Omental fat pad (tissue), 4 donors: ENCODE results near the gene AK2. TPM values are rescaled to one million over a fixed set of nuclear protein-coding genes. Genes with fewer than 3 reads are reported as not detected.

Experiments
- ATAC-seq: fragments of 150-250 bp; one replicate; pipeline ENCODE4 v1.9.1; 2016; ENCODE audit warnings: mild to moderate bottlenecking, moderate library complexity; ENCODE audit not compliant: low FRiP score
- DNase-seq: peaks from one replicate; pipeline ENCODE4 v3.0.0-alpha.2; 2019; ENCODE audit warnings: low spot score
- total RNA-seq, 4 donors: library from RNA; depleted of rRNA; stranded (reverse); fragments of >200 nt; gene quantifications; one replicate each; pipeline ENCODE4 v1.1.0, GENCODE V29; 2016
- TF ChIP-seq, protein P1 (sequence below), 3 donors: fragments of 450-650 bp; IDR thresholded peaks; one replicate each; pipeline ENCODE4 v1.5.1; 2016 to 2017; ENCODE audit warnings: antibody characterized with exemption in 3 of 3, mild to moderate bottlenecking in 3 of 3, moderate library complexity in 2 of 3

Gene AK2
- total RNA-seq, 4 donors from 2014 or later = 146 to 297 (median 161) TPM

DNA sequence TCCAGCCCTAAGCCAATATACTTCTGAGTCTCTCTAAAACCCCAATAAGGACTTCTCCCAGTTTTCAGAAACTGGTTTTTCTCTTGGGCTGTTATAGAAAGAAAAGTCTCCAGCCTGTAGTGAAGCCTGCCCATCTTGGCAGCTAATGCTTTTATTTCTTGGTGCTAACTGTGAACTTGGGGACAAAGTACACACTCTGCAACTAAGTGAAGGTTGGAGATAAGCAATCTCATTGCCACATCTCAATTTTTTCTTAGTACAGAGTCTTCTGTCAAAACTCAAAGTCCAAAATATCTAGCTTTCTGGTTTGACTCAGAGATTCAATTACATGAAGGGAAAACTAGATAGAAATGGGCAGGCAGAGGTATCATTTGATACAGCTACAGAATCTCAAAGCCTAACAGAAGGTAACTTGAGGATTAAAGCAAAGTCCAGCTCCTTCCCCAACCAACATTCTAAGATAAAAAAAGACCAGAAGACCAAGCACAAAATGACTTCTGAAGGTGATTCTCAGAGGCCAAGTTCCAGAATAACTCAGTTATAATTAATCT is 14.0 kb downstream of the AK2 start:
- DNase-seq = no peak
- ATAC-seq = no peak
- TF ChIP-seq, protein P1, sequence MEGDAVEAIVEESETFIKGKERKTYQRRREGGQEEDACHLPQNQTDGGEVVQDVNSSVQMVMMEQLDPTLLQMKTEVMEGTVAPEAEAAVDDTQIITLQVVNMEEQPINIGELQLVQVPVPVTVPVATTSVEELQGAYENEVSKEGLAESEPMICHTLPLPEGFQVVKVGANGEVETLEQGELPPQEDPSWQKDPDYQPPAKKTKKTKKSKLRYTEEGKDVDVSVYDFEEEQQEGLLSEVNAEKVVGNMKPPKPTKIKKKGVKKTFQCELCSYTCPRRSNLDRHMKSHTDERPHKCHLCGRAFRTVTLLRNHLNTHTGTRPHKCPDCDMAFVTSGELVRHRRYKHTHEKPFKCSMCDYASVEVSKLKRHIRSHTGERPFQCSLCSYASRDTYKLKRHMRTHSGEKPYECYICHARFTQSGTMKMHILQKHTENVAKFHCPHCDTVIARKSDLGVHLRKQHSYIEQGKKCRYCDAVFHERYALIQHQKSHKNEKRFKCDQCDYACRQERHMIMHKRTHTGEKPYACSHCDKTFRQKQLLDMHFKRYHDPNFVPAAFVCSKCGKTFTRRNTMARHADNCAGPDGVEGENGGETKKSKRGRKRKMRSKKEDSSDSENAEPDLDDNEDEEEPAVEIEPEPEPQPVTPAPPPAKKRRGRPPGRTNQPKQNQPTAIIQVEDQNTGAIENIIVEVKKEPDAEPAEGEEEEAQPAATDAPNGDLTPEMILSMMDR (IDR thresholded peaks at IDR 0.05) = no peak

DNA sequence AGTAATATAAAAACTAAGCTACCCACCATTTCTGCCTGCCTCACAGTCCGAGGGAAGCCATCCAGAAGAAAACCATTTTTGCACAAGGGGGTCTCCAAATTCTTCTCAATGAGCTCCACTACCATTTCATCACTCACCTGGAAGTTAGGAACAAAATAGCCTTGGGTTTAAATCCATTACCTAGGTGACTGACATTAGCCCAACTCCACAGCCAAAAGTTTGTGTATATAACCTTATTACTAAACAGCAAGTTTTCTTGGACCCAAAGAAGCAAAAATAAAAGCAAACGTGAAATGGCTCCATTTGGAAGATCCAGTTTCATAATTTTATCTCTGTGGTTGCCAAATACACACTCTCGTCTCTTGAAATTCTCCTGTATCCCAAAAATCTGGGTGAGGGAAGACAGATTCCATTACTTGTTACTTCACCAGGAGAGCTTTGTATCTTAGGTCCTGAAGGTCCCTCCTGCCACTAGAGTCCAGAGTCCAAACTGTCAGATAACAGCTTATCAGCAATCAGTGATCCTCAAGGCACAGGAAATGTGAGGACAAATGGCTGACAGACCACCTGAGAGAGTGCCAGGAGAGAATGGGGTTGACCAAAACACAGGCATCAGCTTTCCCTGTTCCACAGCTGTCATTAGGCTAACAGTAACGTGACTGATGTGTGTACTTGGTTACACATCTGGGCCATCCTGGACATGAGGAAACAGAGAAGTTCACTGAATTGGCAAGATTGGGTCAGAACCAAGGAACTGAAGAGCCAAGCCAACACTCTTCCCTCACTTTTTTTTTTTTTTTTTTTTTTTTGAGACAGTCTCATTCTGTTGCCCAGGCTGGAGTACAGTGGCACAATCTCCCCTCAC is 14.9 kb downstream of the AK2 start:
- TF ChIP-seq, protein P1 (IDR thresholded peaks at IDR 0.05) = no peak
- no peak for ATAC-seq
- DNase-seq = no peak

DNA sequence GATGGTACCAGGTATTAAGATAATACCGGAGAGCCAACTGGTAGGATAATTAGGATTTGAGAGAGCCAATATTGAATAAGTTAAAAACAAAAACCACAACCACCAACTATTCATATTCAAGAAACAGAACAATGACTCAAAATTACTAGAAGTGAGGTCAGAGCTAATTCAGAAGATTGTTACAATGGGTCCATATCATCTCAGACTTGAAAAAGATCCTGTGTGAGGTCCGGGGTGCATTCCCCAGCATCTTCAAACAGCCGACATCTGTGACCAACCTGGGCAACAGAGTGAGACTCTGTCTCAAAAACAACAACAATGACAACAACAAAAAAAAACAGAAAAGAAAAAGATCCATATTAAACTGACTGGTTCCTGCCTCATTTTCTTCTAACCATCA is 18.6 kb downstream of the AK2 start:
- TF ChIP-seq, protein P1 (IDR thresholded peaks at IDR 0.05) = no peak
- ATAC-seq = no peak
- no peak for DNase-seq

DNA sequence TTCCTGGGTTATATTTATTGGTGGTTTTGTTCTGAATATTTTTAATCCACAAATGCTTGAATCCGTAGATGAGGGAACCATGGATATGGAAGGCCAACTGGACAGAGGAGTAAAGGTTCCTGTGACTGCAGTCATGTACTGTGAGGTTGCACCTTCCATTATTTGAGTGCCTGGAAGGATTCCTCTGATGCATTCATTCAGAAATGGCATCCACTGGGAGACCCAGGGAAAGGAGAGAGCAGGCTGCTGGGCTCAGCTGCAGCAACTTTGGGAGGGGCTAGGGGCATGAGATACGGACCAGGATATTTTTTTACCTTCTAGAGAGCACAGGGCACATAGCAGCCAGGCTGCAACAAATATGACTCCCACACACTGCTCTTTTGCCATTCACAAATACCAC is 19.5 kb downstream of the AK2 start:
- ATAC-seq = no peak
- TF ChIP-seq, protein P1 (IDR thresholded peaks at IDR 0.05) = no peak
- DNase-seq = no peak

DNA sequence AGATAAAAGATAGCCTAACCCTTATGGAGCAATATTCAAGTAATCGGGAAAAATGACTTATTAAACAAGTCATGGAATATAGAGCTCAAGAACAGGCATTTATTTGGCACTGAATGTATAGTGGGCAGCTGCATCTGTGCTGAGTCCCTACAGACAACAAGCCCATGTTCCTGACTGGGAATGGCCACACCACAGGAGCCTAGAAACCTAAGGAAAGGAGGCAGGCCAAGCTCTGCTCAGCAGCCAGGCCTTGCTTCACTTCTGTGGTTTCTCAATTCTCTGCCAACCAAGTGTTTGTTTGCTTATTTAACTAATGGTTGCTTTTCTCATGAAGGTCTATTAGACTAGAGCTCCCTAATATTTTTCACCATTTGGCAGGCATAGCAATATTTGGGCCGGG is 21.5 kb downstream of the AK2 start:
- no peak for DNase-seq
- no peak for ATAC-seq
- TF ChIP-seq, protein P1 (IDR thresholded peaks at IDR 0.05) = no peak

DNA sequence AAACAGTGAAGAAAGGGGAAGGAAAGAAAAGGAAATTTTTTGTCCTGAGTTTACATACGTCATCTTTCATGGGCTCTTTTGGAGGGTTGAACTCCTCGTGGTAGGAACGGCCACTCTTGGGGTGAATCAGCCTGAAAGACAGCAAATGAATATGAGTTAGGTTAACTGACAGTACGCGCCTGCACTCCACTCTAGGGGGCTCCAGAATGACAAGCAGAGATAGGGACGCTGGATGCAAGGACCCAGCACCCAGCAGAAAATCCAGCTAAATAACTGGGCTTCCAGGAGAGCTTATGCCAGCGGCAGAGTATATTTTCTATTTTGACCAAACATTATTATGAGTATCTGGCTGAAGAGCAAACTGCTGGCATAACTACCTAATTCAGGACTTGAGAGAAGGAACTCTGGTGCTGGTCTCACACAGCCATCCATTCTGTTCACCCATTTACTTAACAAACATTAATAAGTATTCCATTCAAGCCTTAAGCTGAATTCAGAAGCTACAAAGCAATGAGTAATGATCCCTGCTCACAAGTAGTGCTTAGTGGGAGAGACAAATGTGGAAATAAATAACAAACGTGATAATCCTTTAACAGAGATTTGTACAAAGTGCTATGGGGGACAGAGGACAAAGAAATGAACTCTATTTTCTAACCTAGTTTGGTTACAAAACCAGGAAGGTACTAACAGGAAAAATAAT is 22.1 kb downstream of the AK2 start:
- TF ChIP-seq, protein P1 (IDR thresholded peaks at IDR 0.05) = no peak
- DNase-seq (no peak), ATAC-seq (no peak)
